Neural cell (in vitro differentiated cells): ENCODE results near the gene LRMDA. TPM values are rescaled to one million over a fixed set of nuclear protein-coding genes. Genes with fewer than 3 reads are reported as not detected.

Experiments
- H2AFZ ChIP-seq: fragments of 200-600, 300-800 bp; sonication (generic), shearing (Covaris generic); 2 replicates; pipeline ENCODE4 v1.6.0; 2014; ENCODE audit warnings: low read depth, mild to moderate bottlenecking, antibody characterized with exemption, low read length, moderate library complexity
- H3F3A ChIP-seq: fragments of 200-600 bp; shearing (Covaris generic); 2 replicates; pipeline ENCODE4 v1.6.1; 2016; ENCODE audit warnings: mild to moderate bottlenecking, moderate library complexity, mixed read lengths, antibody characterized with exemption, low read length; ENCODE audit not compliant: insufficient read depth, poor library complexity, severe bottlenecking
- H3K27ac ChIP-seq: fragments of 200-600, 300-800 bp; sonication (generic), shearing (Covaris generic); 2 replicates; pipeline ENCODE4 v1.5.1; 2014; ENCODE audit warnings: mild to moderate bottlenecking, low read length, moderate library complexity
- H3K27me3 ChIP-seq: fragments of 300-800, 200-600 bp; sonication (generic), shearing (Covaris generic); 2 replicates; pipeline ENCODE4 v1.6.0; 2014; ENCODE audit warnings: mild to moderate bottlenecking, low read depth, low read length, moderate library complexity; ENCODE audit not compliant: insufficient read depth
- H3K36me3 ChIP-seq: fragments of 300-800, 200-600 bp; sonication (generic), shearing (Covaris generic); 2 replicates; pipeline ENCODE4 v1.5.1; 2014; ENCODE audit warnings: mild to moderate bottlenecking, antibody characterized with exemption, low read length, moderate library complexity; ENCODE audit not compliant: insufficient read depth
- H3K4me2 ChIP-seq: fragments of 300-800, 200-600 bp; sonication (generic), shearing (Covaris generic); 2 replicates; pipeline ENCODE4 v1.6.0; 2014; ENCODE audit warnings: mild to moderate bottlenecking, low read length
- H3K4me3 ChIP-seq: fragments of 300-800, 200-600 bp; sonication (generic), shearing (Covaris generic); 2 replicates; pipeline ENCODE4 v1.5.1; 2014; ENCODE audit warnings: mild to moderate bottlenecking, low read length, moderate library complexity
- H3K79me2 ChIP-seq: fragments of 200-600 bp; shearing (Covaris generic); replicated peaks from 2 replicates; pipeline ENCODE4 v1.6.0; 2014; ENCODE audit warnings: mild to moderate bottlenecking, low read length, moderate library complexity; ENCODE audit not compliant: insufficient read depth
- H3K9ac ChIP-seq: fragments of 300-800, 200-600 bp; sonication (generic), shearing (Covaris generic); 2 replicates; pipeline ENCODE4 v1.6.1; 2016; ENCODE audit warnings: mild to moderate bottlenecking, low read length, mixed read lengths
- H3K9me2 ChIP-seq: fragments of 200-600 bp; shearing (Covaris generic); 2 replicates; pipeline ENCODE4 v1.6.1; 2016; ENCODE audit warnings: mild to moderate bottlenecking, low read length, mixed read lengths; ENCODE audit not compliant: insufficient read depth
- H3K9me3 ChIP-seq: fragments of 200-600, 300-800 bp; sonication (generic), shearing (Covaris generic); 2 replicates; pipeline ENCODE4 v1.6.1; 2016; ENCODE audit warnings: mild to moderate bottlenecking, mixed run types, low read length, moderate library complexity, mixed read lengths
- H4K20me1 ChIP-seq: fragments of 200-600 bp; shearing (Covaris generic); 2 replicates; pipeline ENCODE4 v1.6.1; 2016; ENCODE audit warnings: mild to moderate bottlenecking, mixed run types; ENCODE audit not compliant: insufficient read depth
- CTCF ChIP-seq: fragments of 450-650 bp; IDR thresholded peaks from 2 replicates; pipeline ENCODE4 v1.5.1; 2014; ENCODE audit warnings: antibody characterized with exemption, mild to moderate bottlenecking, moderate library complexity; ENCODE audit not compliant: poor library complexity, severe bottlenecking
- EP300 ChIP-seq: fragments of 450-650 bp; conservative IDR thresholded peaks from 2 replicates; pipeline ENCODE4 v1.6.1; 2014; ENCODE audit warnings: antibody characterized with exemption, mild to moderate bottlenecking, moderate library complexity; ENCODE audit not compliant: poor library complexity, severe bottlenecking
- EZH2 ChIP-seq: fragments of 200-600, 300-800 bp; shearing (Covaris generic), sonication (generic); IDR thresholded peaks from 2 replicates; pipeline ENCODE4 v1.6.1; 2014; ENCODE audit warnings: antibody characterized with exemption, low read length, borderline replicate concordance, mild to moderate bottlenecking; ENCODE audit not compliant: insufficient read depth, poor library complexity, severe bottlenecking
- MXI1 ChIP-seq: fragments of 450-650 bp; conservative IDR thresholded peaks from 2 replicates; pipeline ENCODE4 v1.6.1; 2014; ENCODE audit warnings: antibody characterized with exemption, mild to moderate bottlenecking; ENCODE audit not compliant: poor library complexity, severe bottlenecking
- POLR2AphosphoS5 ChIP-seq: IDR thresholded peaks from 2 replicates; pipeline ENCODE4 v1.6.1; 2012
- RAD21 ChIP-seq: fragments of 450-650 bp; conservative IDR thresholded peaks from 2 replicates; pipeline ENCODE4 v1.6.1; 2014; ENCODE audit warnings: antibody characterized with exemption, mild to moderate bottlenecking, moderate library complexity
- REST ChIP-seq: IDR thresholded peaks from 2 replicates; pipeline ENCODE4 v1.6.1; 2012; ENCODE audit warnings: borderline replicate concordance
- SMC3 ChIP-seq: fragments of 450-650 bp; conservative IDR thresholded peaks from 2 replicates; pipeline ENCODE4 v1.6.1; 2014; ENCODE audit warnings: antibody characterized with exemption, mild to moderate bottlenecking, moderate library complexity; ENCODE audit not compliant: poor library complexity
- TAF1 ChIP-seq: IDR thresholded peaks from 2 replicates; pipeline ENCODE4 v1.6.1; 2012; ENCODE audit warnings: low read depth
- polyA plus RNA-seq: library from polyadenylated mRNA; depleted of rRNA; stranded (reverse); fragments of >200 nt; gene quantifications from 2 replicates; pipeline ENCODE4 v1.2.3, GENCODE V29; 2014

The LRMDA gene
- polyA plus RNA-seq, 1 donor from 2014 or later = 5.6 TPM

DNA sequence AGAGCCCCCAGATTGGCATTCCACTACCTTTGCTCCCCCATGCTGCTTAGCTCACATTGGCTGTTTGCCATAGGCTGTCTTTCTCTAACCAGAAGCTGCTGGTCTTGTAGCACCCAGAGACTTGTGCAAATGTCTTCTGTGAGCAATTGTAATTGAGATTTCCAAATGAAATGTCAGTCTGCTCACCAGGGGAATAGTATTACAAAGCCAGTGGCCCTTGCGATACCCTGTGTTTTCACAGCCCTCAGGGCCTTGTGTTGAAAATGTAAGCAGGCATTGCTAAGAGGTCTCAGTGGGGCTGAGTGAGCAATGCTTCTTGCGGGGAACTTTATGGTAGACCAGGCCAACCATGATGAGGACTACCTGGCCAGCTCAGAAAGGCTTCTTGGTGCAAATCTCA, 746.5 kb downstream of the LRMDA start:
- TF ChIP-seq MXI1 (no peak), EP300 (no peak), EZH2 (no peak), CTCF (no peak), TAF1 (no peak), REST (no peak), SMC3 (no peak), RAD21 (no peak), POLR2AphosphoS5 (no peak)
- no peaks in the 10 kb centered on the region for H3K79me2 ChIP-seq
- H3F3A ChIP-seq = no peaks in the 10 kb centered on the region
- no peaks in the 10 kb centered on the region for H3K36me3 ChIP-seq
- no peak overlapping the region for H3K4me2 ChIP-seq
- no peaks in the 10 kb centered on the region for H3K27me3 ChIP-seq
- H2AFZ ChIP-seq = no peak overlapping the region
- no peak overlapping the region for H3K9ac ChIP-seq
- no peaks in the 10 kb centered on the region for H4K20me1 ChIP-seq
- no peaks in the 10 kb centered on the region for H3K9me3 ChIP-seq
- no peaks in the 10 kb centered on the region for H3K9me2 ChIP-seq
- no peak overlapping the region for H3K27ac ChIP-seq
- H3K4me3 ChIP-seq = no peak overlapping the region

DNA sequence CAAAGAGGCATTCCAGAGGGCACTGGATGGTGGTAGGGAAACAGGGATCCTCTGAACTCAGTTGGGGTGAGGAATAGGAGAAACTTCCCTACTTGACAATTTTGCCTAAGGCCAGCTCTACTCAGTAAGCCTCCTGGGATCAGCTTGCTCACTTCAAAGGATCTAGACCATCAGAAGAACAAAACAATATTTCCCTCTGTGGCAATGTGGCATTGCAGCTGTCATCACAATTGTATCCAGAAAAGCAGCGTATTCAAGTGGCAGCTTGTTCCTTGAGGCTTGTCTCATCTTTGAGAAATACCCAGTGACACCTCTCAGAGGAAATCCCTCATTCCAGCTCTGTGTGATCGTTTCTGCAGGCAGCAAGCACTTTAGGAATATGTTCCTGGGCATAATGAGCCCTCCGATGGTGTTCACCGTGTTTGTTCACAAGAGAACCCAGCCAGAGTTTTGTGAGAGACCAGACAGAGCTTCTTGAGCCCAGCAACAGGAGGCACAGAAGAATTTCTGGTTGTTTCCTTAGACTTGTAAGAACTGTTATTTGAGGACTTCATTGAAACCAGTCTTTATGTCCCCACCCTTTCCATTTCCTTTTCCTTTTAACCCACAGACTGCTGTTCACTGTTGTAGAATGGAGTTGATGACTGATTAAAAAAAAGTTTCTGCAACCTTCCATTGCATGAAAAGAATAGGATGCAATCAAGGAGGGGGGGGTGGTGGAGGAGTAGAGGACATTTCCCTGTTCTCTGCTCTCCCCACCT, 747.3 kb downstream of the LRMDA start:
- H3K9ac ChIP-seq = no peak overlapping the region
- no peaks in the 10 kb centered on the region for H3K9me2 ChIP-seq

More for the DNA sequence above, 747.3 kb downstream of the LRMDA start:
- H3K4me3 ChIP-seq = no peak overlapping the region
- H3K27ac ChIP-seq = no peak overlapping the region
- no peak overlapping the region for H3K4me2 ChIP-seq
- no peaks in the 10 kb centered on the region for H3K79me2 ChIP-seq
- H3K36me3 ChIP-seq = no peaks in the 10 kb centered on the region
- TF ChIP-seq POLR2AphosphoS5 (peak; percentile 20), EP300 (peak; percentile 42), TAF1 (no peak)
- no peaks in the 10 kb centered on the region for H3F3A ChIP-seq
- H2AFZ ChIP-seq = no peak overlapping the region
- H3K27me3 ChIP-seq = no peaks in the 10 kb centered on the region
- H4K20me1 ChIP-seq = no peaks in the 10 kb centered on the region
- H3K9me3 ChIP-seq = no peaks in the 10 kb centered on the region
